ENCODE measurements around the gene ACVR1B. TPM values are rescaled to one million over a fixed set of nuclear protein-coding genes. Genes with fewer than 3 reads are reported as not detected.

ACVR1B gene
- total and polyA plus RNA-seq, 2 donors (not counting 3 experiments of a cell fraction or from before 2014, with no cell fraction given) = 29.0 to 33.7 TPM

GRCh38 chr12:51971679-51972421 lies 20.4 kb downstream of the ACVR1B start:
- peak overlapping the region; percentile 62 for H3K4me2 ChIP-seq (ENCODE audit: insufficient read depth, low read length)

More at GRCh38 chr12:51971679-51972421, 20.4 kb downstream of the ACVR1B start:
- Histone ChIP-seq H3K27me3 (ENCODE audit: control insufficient read depth in 2 of 2, insufficient read depth in 2 of 2, low read length in 2 of 2) (no peaks in the 10 kb centered on the region), H3K4me3 (replicated peaks in 1 of 3; ENCODE audit: insufficient read depth in 1 of 3, low read depth in 1 of 3, low read length in 3 of 3) (peak overlapping the region in 1 of 3 experiments; percentile 3), H3K79me2 (ENCODE audit: control insufficient read depth, insufficient read depth, low read length) (peaks cover 63% of the 10 kb centered on the region), H3K9me3 (replicated peaks; ENCODE audit: control insufficient read depth, insufficient read depth, low read length) (no peaks in the 10 kb centered on the region), H3K27ac (ENCODE audit: insufficient read depth, low read depth, low read length) (peak overlapping the region; percentile 98), H2AFZ (ENCODE audit: low read depth, low read length) (no peak overlapping the region), H3K9me1 (replicated peaks; ENCODE audit: control insufficient read depth, extremely low read depth, insufficient read depth, low read length) (no peaks in the 10 kb centered on the region), H4K20me1 (replicated peaks; ENCODE audit: control insufficient read depth, extremely low read depth, insufficient read depth, low read length) (no peaks in the 10 kb centered on the region), H3K4me1 (ENCODE audit: control insufficient read depth, extremely low read depth, insufficient read depth, low read length) (peaks cover 78% of the 10 kb centered on the region), H3K36me3 (ENCODE audit: control insufficient read depth in 2 of 2, extremely low read depth in 1 of 2, insufficient read depth in 2 of 2, low read length in 2 of 2) (peaks cover 5 to 9% of the 10 kb centered on the region in 2 experiments), H3K9ac (replicated peaks; ENCODE audit: extremely low read depth, insufficient read depth, low read length) (peak overlapping the region; percentile 73)
- DNase-seq (ENCODE audit: low read depth, low spot score) (peak; percentile 47), FAIRE-seq (peak; percentile 42)
- TF ChIP-seq EZH2 (IDR thresholded peaks at IDR 0.05; ENCODE audit: borderline replicate concordance, low read depth, low read length, severe bottlenecking) (no peak), CTCF (IDR thresholded peaks at IDR 0.05; ENCODE audit: extremely low read depth in 1 of 2, insufficient read depth in 1 of 2, low read depth in 1 of 2, low read length in 2 of 2) (no peak), POLR2AphosphoS5 (IDR thresholded peaks at IDR 0.05; ENCODE audit: insufficient read depth, low read depth, low read length) (no peak), JUN (IDR thresholded peaks at IDR 0.05; ENCODE audit: borderline replicate concordance, insufficient read depth, insufficient read length, low read depth) (no peak), FOS (IDR thresholded peaks at IDR 0.05; ENCODE audit: borderline replicate concordance, insufficient read depth, low read length) (no peak), GATA2 (IDR thresholded peaks at IDR 0.05; ENCODE audit: insufficient read depth, insufficient read length, low read depth, low read length) (no peak), MYC (IDR thresholded peaks at IDR 0.05; ENCODE audit: low read depth, low read length) (no peak), POLR2A (IDR thresholded peaks at IDR 0.05; ENCODE audit: low read depth, low read length) (no peak)
- TF ChIP-seq, protein P1, sequence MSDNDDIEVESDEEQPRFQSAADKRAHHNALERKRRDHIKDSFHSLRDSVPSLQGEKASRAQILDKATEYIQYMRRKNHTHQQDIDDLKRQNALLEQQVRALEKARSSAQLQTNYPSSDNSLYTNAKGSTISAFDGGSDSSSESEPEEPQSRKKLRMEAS (IDR thresholded peaks at IDR 0.05; ENCODE audit: insufficient read depth, insufficient read length) = no peak
- POLR2A ChIA-PET = interaction anchor here (0.6 to 0.8 kb wide), 2 partner anchors 35 to 86 kb away, joined by 4 to 6 read pairs; partner anchors contain the start of gene TAMALIN
- dilution Hi-C loops (cut with MboI; ENCODE audit: extremely low pct_ligation_motif_present, low sequenced_read_pairs) (no loop called here), intact Hi-C loops (cut with micrococcal nuclease) (loop anchor here (1.0 to 2.0 kb wide), 4 partner anchors 8 to 75 kb away; no protein-coding TSS in a partner anchor)
- CTCF ChIA-PET = interaction anchor here (1.2 to 5.7 kb wide), 11 partner anchors 10 to 84 kb away, joined by 3 to 39 read pairs (median 10); partner anchors contain the start of genes ACVR1B and ANKRD33
- TSS peak; percentile 53 for BruUV-seq (replicated peaks)
